GM23338 (cell line): Measurements from ENCODE around the gene CNPY1. TPM values are rescaled to one million over a fixed set of nuclear protein-coding genes. Genes with fewer than 3 reads are reported as not detected.

ENCODE experiments used
- polyA plus RNA-seq: library from polyadenylated mRNA; unstranded; fragments of >200 nt; fragmentation: Nextera tagmentation; extraction: Ambion mirVana; gene quantifications from 2 replicates; pipeline ENCODE4 v1.2.1, GENCODE V29; 2016
- total RNA-seq: library from RNA; depleted of rRNA; stranded (reverse); fragments of >200 nt; shearing (Covaris generic); gene quantifications from 2 replicates; pipeline ENCODE4 v1.2.3, GENCODE V29; 2014; rRNA removed

CNPY1 gene
- total and polyA plus RNA-seq, 2 experiments from 2014 or later: not detected

Other genes starting within 250 kb of the CNPY1 start
- gene INSIG1, start 248.7 kb downstream of the CNPY1 start, total RNA-seq: 106 and 131 TPM in 2 replicates
- 70.3 and 71.5 TPM in 2 replicates for gene INSIG1, start 248.7 kb downstream of the CNPY1 start, polyA plus RNA-seq
- not detected in 2 replicates for gene EN2, start 88.4 kb downstream of the CNPY1 start, total RNA-seq
- gene EN2, start 88.4 kb downstream of the CNPY1 start, polyA plus RNA-seq: not detected in 2 replicates
- 26.1 and 47.7 TPM in 2 replicates for gene RBM33, start 98.1 kb upstream of the CNPY1 start, total RNA-seq
- 88.5 and 94.7 TPM in 2 replicates for gene RBM33, start 98.1 kb upstream of the CNPY1 start, polyA plus RNA-seq